Heart left ventricle (tissue), 16 donors: ENCODE results near the gene CRACR2A. TPM values are rescaled to one million over a fixed set of nuclear protein-coding genes. Genes with fewer than 3 reads are reported as not detected.

Experiments
- ATAC-seq, 4 donors: fragments of 200-7000 bp; cut with Tn5 transposase; one replicate each; pipeline ENCODE4 v1.9.1; 2020 to 2022; ENCODE audit warnings: moderate library complexity in 4 of 4, mild to moderate bottlenecking in 3 of 4, moderate number of reproducible peaks in 1 of 4
- DNase-seq, 5 donors: peaks; one replicate each; pipeline ENCODE4 v3.0.0-alpha.2; 2020
- H3K27ac ChIP-seq, 12 donors: fragments of 200-600 bp; sonication (generic) in 4 of 12; one replicate each; pipeline versions ENCODE4 v1.5.0 to v1.8.0; 2016 to 2022; ENCODE audit warnings: mild to moderate bottlenecking in 2 of 12
- H3K27me3 ChIP-seq, 9 donors: fragments of 200-600 bp; sonication (generic) in 2 of 9; one replicate each; pipeline versions ENCODE4 v1.5.1 to v1.8.0; 2016 to 2022; ENCODE audit warnings: mild to moderate bottlenecking in 3 of 9
- H3K36me3 ChIP-seq, 9 donors: fragments of 200-600 bp; sonication (generic) in 2 of 9; one replicate each; pipeline versions ENCODE4 v1.5.0 to v1.8.0; 2018 to 2022; ENCODE audit warnings: mild to moderate bottlenecking in 2 of 9
- H3K4me1 ChIP-seq, 12 donors: fragments of 200-600 bp; sonication (generic) in 4 of 12; one replicate each; pipeline versions ENCODE4 v1.5.0 to v1.8.0; 2016 to 2022; ENCODE audit warnings: mild to moderate bottlenecking in 3 of 12
- H3K4me3 ChIP-seq, 12 donors: fragments of 200-600 bp; sonication (generic) in 4 of 12; one replicate each; pipeline versions ENCODE4 v1.5.0 to v1.8.0; 2017 to 2022; ENCODE audit warnings: mild to moderate bottlenecking in 9 of 12, moderate library complexity in 4 of 12
- H3K9me3 ChIP-seq, 12 donors: fragments of 200-600 bp; sonication (generic) in 4 of 12; one replicate each; pipeline versions ENCODE4 v1.5.0 to v1.8.0; 2016 to 2022; ENCODE audit warnings: mild to moderate bottlenecking in 1 of 12
- CTCF ChIP-seq, 12 donors: fragments of 200-600 bp; sonication (generic) in 4 of 12; IDR thresholded peaks; one replicate each; pipeline versions ENCODE4 v1.5.0 to v1.8.0; 2018 to 2022; ENCODE audit warnings: antibody characterized with exemption in 12 of 12, mild to moderate bottlenecking in 5 of 12
- POLR2A ChIP-seq, 2 donors: fragments of 450-650 bp; IDR thresholded peaks; one replicate each; pipeline ENCODE4 v1.6.1; 2017; ENCODE audit warnings: antibody characterized with exemption in 2 of 2, mild to moderate bottlenecking in 2 of 2, moderate library complexity in 2 of 2
- WGBS, 4 donors: extraction: QIAGEN DNeasy Blood & Tissue Kit in 2 of 4; methylation state at CpG; one replicate each; pipeline versions ENCODE4 v1.1.5 to v1.1.7; 2013 to 2018; 5-methylcytosine and 5-hydroxymethylcytosine counted together
- intact Hi-C, 10 donors: fragments of 100-400 bp; cut with DNase I; formaldehyde crosslinking; loops; one replicate each; pipeline versions ENCODE4 v1.11.1 to v1.14.2; 2022
- polyA plus RNA-seq, 2 donors: library from polyadenylated mRNA; stranded (reverse); fragments of 200-250 nt; gene quantifications; one replicate each; pipeline ENCODE4 v1.2.3, GENCODE V29; 2013
- total RNA-seq, 9 donors: library from RNA; depleted of rRNA in 2 of 9; stranded (reverse); fragments of >200 nt in 2 of 9; fragmentation: NEBNext Ultra II Directional in 3 of 9; extraction: Animal tissue kit (Norgen Biotek cat#: 25700) in 3 of 9; gene quantifications; one replicate each; pipeline versions ENCODE4 v1.1.0 to v1.2.4, GENCODE V29; 2016 to 2023
- donor health status: ischemic (EF 13 %, LVEDD 7.1; RV severe dilation, severe dysfunction).
- donor health status: healthy with polysubstance abuse.
- donor health status: DM: no; HTN: yes; CAD: no.
- donor health status: DM: no; HTN: no; CAD: no.
- donor health status: ischemic (EF 25% LVEDD 6.9; RV normal size, moderate dysfunction).
- donor health status: ischemic (EF 25% LVEDD 5.7; RV mildly dilated, moderate dysfunction).
- donor health status: healthy.
- donor health status: DM: yes; HTN: yes; CAD: no.
- donor health status: ischemic (EF 35%, LVEDD 5.7; RV mildly dilated, moderate dysfunction).
- donor health status: nonischemic (EF 11% LVEDD 7.7; RV severe dilation, severe dysfunction).
- donor health status: DM: yes; HTN: yes; CAD: no.
- donor health status: PGD.
- donor health status: ischemic (EF 29% LVEDD 5.4; RV normal size, mild dysfunction).
- donor health status: nonischemic (EF 23%, LVEDD 6.1; RV moderate dilation, normal function).

The CRACR2A gene
- total and polyA plus RNA-seq, 11 donors: 1.0 to 14.1 (median 4.7) TPM

- TF ChIP-seq POLR2A (IDR thresholded peaks at IDR 0.05): no peak
- no peak for TF ChIP-seq CTCF (IDR thresholded peaks at IDR 0.05)
- DNase-seq: no peak
- Histone ChIP-seq H3K36me3 (peaks cover 0 to 6% (median 0%) of the 10 kb centered on the region in 9 donors), H3K9me3 (peaks cover 0 to 10% (median 0%) of the 10 kb centered on the region in 12 donors), H3K4me3 (no peak overlapping the region), H3K27me3 (no peaks in the 10 kb centered on the region), H3K4me1 (peaks cover 0 to 27% (median 14%) of the 10 kb centered on the region in 12 donors), H3K27ac (no peak overlapping the region)
- intact Hi-C loops: no loop called here
- 100% methylated on average over 1 of the region's 1 CpG for WGBS, 4 donors
- no peak for ATAC-seq
Observed at GRCh38 chr12:3700861-3701260, 52.0 kb downstream of the CRACR2A start.

GRCh38 chr12:3698218-3698974, 54.5 kb downstream of the CRACR2A start:
- Histone ChIP-seq H3K36me3 (peaks cover 0 to 15% (median 0%) of the 10 kb centered on the region in 9 donors), H3K27ac (peak overlapping the region in 3 of 12 donors; percentile 15 to 51 (median 27)), H3K4me1 (peaks cover 0 to 10% (median 0%) of the 10 kb centered on the region in 12 donors), H3K4me3 (no peak overlapping the region), H3K9me3 (peaks cover 0 to 4% (median 0%) of the 10 kb centered on the region in 12 donors), H3K27me3 (no peaks in the 10 kb centered on the region)
- WGBS, 4 donors: 60 to 70% (median 65%) methylated on average over 7 of the region's 7 CpGs
- peak in 1 of 4 donors; percentile 24 for ATAC-seq
- intact Hi-C loops: no loop called here
- TF ChIP-seq POLR2A (IDR thresholded peaks at IDR 0.05) (no peak), CTCF (IDR thresholded peaks at IDR 0.05) (no peak)
- no peak for DNase-seq

- Histone ChIP-seq H3K27me3 (no peaks in the 10 kb centered on the region), H3K27ac (no peak overlapping the region), H3K9me3 (no peaks in the 10 kb centered on the region), H3K4me3 (no peak overlapping the region), H3K36me3 (peaks cover 0 to 15% (median 0%) of the 10 kb centered on the region in 9 donors), H3K4me1 (peaks cover 0 to 10% (median 0%) of the 10 kb centered on the region in 12 donors)
- DNase-seq: no peak
- no peak for TF ChIP-seq CTCF (IDR thresholded peaks at IDR 0.05)
- TF ChIP-seq POLR2A (IDR thresholded peaks at IDR 0.05): no peak
- ATAC-seq: no peak
- intact Hi-C loops: no loop called here
- 94 to 97% (median 96%) methylated on average over 5 of the region's 5 CpGs for WGBS, 4 donors
Observed at GRCh38 chr12:3697311-3697870, 55.5 kb downstream of the CRACR2A start.

GRCh38 chr12:3694673-3695072, 58.2 kb downstream of the CRACR2A start:
- WGBS, 4 donors: 85 to 95% (median 93%) methylated on average over 4 of the region's 4 CpGs
- intact Hi-C loops: no loop called here
- Histone ChIP-seq H3K27ac (no peak overlapping the region), H3K4me1 (peaks cover 0 to 10% (median 0%) of the 10 kb centered on the region in 12 donors), H3K4me3 (no peak overlapping the region), H3K27me3 (no peaks in the 10 kb centered on the region), H3K36me3 (peaks cover 0 to 15% (median 0%) of the 10 kb centered on the region in 9 donors), H3K9me3 (no peaks in the 10 kb centered on the region)
- TF ChIP-seq CTCF (IDR thresholded peaks at IDR 0.05) (no peak), POLR2A (IDR thresholded peaks at IDR 0.05) (no peak)
- no peak for ATAC-seq
- no peak for DNase-seq
